GM23338 (cell line): ENCODE data around the gene WDR47. TPM values are rescaled to one million over a fixed set of nuclear protein-coding genes. Genes with fewer than 3 reads are reported as not detected.

Experiments
- ATAC-seq: fragments of 200-7000 bp; cut with Tn5 transposase; 3 replicates; pipeline ENCODE4 v1.9.1; 2020
- DNase-seq: peaks from one replicate; pipeline ENCODE4 v3.0.0-alpha.2; 2015; ENCODE audit warnings: low spot score
- H2AFZ ChIP-seq: fragments of 200-600 bp; sonication (generic); 2 replicates; pipeline ENCODE4 v1.8.0; 2016; ENCODE audit warnings: antibody characterized with exemption, mild to moderate bottlenecking, moderate library complexity
- H3F3A ChIP-seq: fragments of 200-600 bp; sonication (generic); replicated peaks from 2 replicates; pipeline ENCODE4 v1.8.0; 2017; ENCODE audit warnings: antibody characterized with exemption, mixed run types, low read depth
- H3K27ac ChIP-seq: fragments of 200-600 bp; sonication (generic); 2 replicates; pipeline ENCODE4 v1.6.1; 2016; ENCODE audit warnings: low read depth
- H3K27me3 ChIP-seq: fragments of 200-600 bp; sonication (generic); 2 replicates; pipeline ENCODE4 v1.8.0; 2016; ENCODE audit warnings: mild to moderate bottlenecking, mixed run types, moderate library complexity; ENCODE audit not compliant: insufficient read depth
- H3K36me3 ChIP-seq: fragments of 200-600 bp; sonication (generic); 2 replicates; pipeline ENCODE4 v1.8.0; 2016; ENCODE audit warnings: mild to moderate bottlenecking; ENCODE audit not compliant: insufficient read depth
- H3K4me1 ChIP-seq: fragments of 200-600 bp; sonication (generic); 2 replicates; pipeline ENCODE4 v1.8.0; 2016; ENCODE audit warnings: mild to moderate bottlenecking, moderate library complexity; ENCODE audit not compliant: insufficient read depth
- H3K4me2 ChIP-seq: fragments of 200-600 bp; sonication (generic); 2 replicates; pipeline ENCODE4 v1.7.1; 2017; ENCODE audit warnings: mixed run types
- H3K4me3 ChIP-seq: fragments of 200-600 bp; sonication (generic); 2 replicates; pipeline ENCODE4 v1.6.1; 2016; ENCODE audit warnings: mixed run types
- H3K79me2 ChIP-seq: fragments of 200-600 bp; sonication (generic); replicated peaks from 2 replicates; pipeline ENCODE4 v1.8.0; 2017; ENCODE audit warnings: mild to moderate bottlenecking; ENCODE audit not compliant: insufficient read depth
- H3K9me2 ChIP-seq: fragments of 200-600 bp; sonication (generic); 2 replicates; pipeline ENCODE4 v1.8.0; 2017; ENCODE audit not compliant: insufficient read depth
- H4K20me1 ChIP-seq: fragments of 200-600 bp; sonication (generic); replicated peaks from 2 replicates; pipeline ENCODE4 v1.8.0; 2017; ENCODE audit warnings: mild to moderate bottlenecking; ENCODE audit not compliant: insufficient read depth
- H3K27ac Mint-ChIP-seq: 2 replicates; pipeline ENCODE4 v1.8.0; 2020; ENCODE audit warnings: inconsistent platforms, mild to moderate bottlenecking, moderate library complexity, mixed read lengths
- H3K27me3 Mint-ChIP-seq: 3 replicates; pipeline ENCODE4 v1.8.0; 2022; ENCODE audit warnings: low read depth, mild to moderate bottlenecking, moderate library complexity, mixed read lengths, inconsistent platforms; ENCODE audit not compliant: insufficient read depth, poor library complexity
- H3K36me3 Mint-ChIP-seq: 3 replicates; pipeline ENCODE4 v1.8.0; 2021; ENCODE audit warnings: low read depth, mild to moderate bottlenecking, inconsistent platforms, moderate library complexity, mixed read lengths
- H3K4me1 Mint-ChIP-seq: 3 replicates; pipeline ENCODE4 v1.8.0; 2020; ENCODE audit warnings: mild to moderate bottlenecking, inconsistent platforms, mixed read lengths
- H3K4me3 Mint-ChIP-seq: 3 replicates; pipeline ENCODE4 v1.8.0; 2021; ENCODE audit warnings: moderate library complexity, mild to moderate bottlenecking, inconsistent platforms, mixed read lengths
- H3K9me3 Mint-ChIP-seq: 3 replicates; pipeline ENCODE4 v1.8.0; 2020; ENCODE audit warnings: moderate library complexity, mild to moderate bottlenecking, inconsistent platforms, mixed read lengths
- CREB1 ChIP-seq: fragments of 250-450 bp; sonication (Bioruptor Pico); IDR thresholded peaks from 2 replicates; pipeline ENCODE4 v1.5.0; 2020; ENCODE audit warnings: low read depth, mild to moderate bottlenecking, moderate library complexity
- EZH2phosphoT487 ChIP-seq: fragments of 200-600 bp; sonication (generic); IDR thresholded peaks from one replicate; pipeline ENCODE4 v1.8.1; 2018; ENCODE audit warnings: antibody characterized with exemption; ENCODE audit not compliant: unreplicated experiment
- JUNB ChIP-seq: IDR thresholded peaks from one replicate; pipeline ENCODE4 v1.6.1; 2016; ENCODE audit warnings: antibody characterized with exemption; ENCODE audit not compliant: unreplicated experiment
- NANOG ChIP-seq: IDR thresholded peaks from 2 replicates; pipeline ENCODE4 v1.6.1; 2016; ENCODE audit warnings: antibody characterized with exemption, borderline replicate concordance
- POLR2AphosphoS5 ChIP-seq: IDR thresholded peaks from 2 replicates; pipeline ENCODE4 v1.6.1; 2016; ENCODE audit warnings: antibody characterized with exemption, low read depth
- STAT1 ChIP-seq: IDR thresholded peaks from one replicate; pipeline ENCODE4 v1.6.1; 2016; ENCODE audit warnings: antibody characterized with exemption; ENCODE audit not compliant: unreplicated experiment
- ZNF114 ChIP-seq: fragments of 250-450 bp; sonication (Bioruptor Pico); IDR thresholded peaks from 2 replicates; pipeline ENCODE4 v1.5.0; 2020; ENCODE audit warnings: mild to moderate bottlenecking, moderate library complexity
- ZNF331 ChIP-seq: fragments of 250-450 bp; sonication (Bioruptor Pico); IDR thresholded peaks from 2 replicates; pipeline ENCODE4 v1.5.0; 2020; ENCODE audit warnings: low read depth, mild to moderate bottlenecking, moderate library complexity
- polyA plus RNA-seq: library from polyadenylated mRNA; unstranded; fragments of >200 nt; fragmentation: Nextera tagmentation; extraction: Ambion mirVana; gene quantifications from 2 replicates; pipeline ENCODE4 v1.2.1, GENCODE V29; 2016
- total RNA-seq: library from RNA; depleted of rRNA; stranded (reverse); fragments of >200 nt; shearing (Covaris generic); gene quantifications from 2 replicates; pipeline ENCODE4 v1.2.3, GENCODE V29; 2014
- TF ChIP-seq, protein P1 (sequence below): fragments of 250-450 bp; sonication (Bioruptor Pico); IDR thresholded peaks from 2 replicates; pipeline ENCODE4 v1.5.0; 2020; ENCODE audit warnings: mild to moderate bottlenecking, moderate library complexity
- TF ChIP-seq, protein P2 (sequence below): IDR thresholded peaks from one replicate; pipeline ENCODE4 v1.6.1; 2018; ENCODE audit warnings: antibody characterized with exemption; ENCODE audit not compliant: unreplicated experiment
- TF ChIP-seq, protein P3 (sequence below), 2 experiments: fragments of 200-600 bp in 1 of 2; sonication (generic) in 1 of 2; conservative IDR thresholded peaks; 2 replicates each; pipeline versions ENCODE4 v1.5.1 to v1.6.1; 2016 to 2017; ENCODE audit warnings: antibody characterized with exemption in 2 of 2, low read depth in 2 of 2, mild to moderate bottlenecking in 2 of 2, moderate library complexity in 1 of 2

Gene WDR47
- total and polyA plus RNA-seq, 2 experiments from 2014 or later: 3.9 to 5.2 TPM

DNA sequence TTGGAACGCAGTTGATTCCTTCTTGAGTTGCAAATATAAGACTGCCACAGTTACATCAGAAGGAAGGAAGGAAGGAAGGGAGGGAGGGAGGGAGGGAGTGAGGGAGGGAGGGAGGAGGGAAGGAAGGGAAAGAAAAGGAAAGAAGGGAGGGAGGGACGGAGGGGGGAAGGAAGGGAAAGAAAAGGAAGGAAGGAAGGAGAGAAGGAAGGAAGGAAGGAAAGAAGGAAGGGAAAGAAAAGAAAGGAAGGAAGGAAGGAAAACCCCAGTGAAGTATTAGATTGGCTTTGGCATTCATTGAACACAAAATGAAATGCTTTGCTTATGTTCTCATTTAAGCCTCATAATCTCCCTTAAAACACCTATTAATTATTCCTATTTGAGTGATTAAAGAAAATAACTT, 6.4 kb upstream of the WDR47 start:
- H3K36me3 ChIP-seq: no peaks in the 10 kb centered on the region
- peaks cover 4% of the 10 kb centered on the region for H3K27me3 Mint-ChIP-seq
- no peak overlapping the region for H3K27ac Mint-ChIP-seq
- ATAC-seq (no peak), DNase-seq (no peak)
- H3K27me3 ChIP-seq: no peaks in the 10 kb centered on the region
- TF ChIP-seq NANOG (no peak), CREB1 (CRISPR knock-in tag) (no peak), EZH2phosphoT487 (no peak), POLR2AphosphoS5 (no peak), ZNF114 (no peak), STAT1 (no peak), JUNB (no peak)
- no peaks in the 10 kb centered on the region for H3K4me1 Mint-ChIP-seq
- H3K36me3 Mint-ChIP-seq: no peaks in the 10 kb centered on the region
- no peaks in the 10 kb centered on the region for H3K4me1 ChIP-seq
- no peaks in the 10 kb centered on the region for H3K9me2 ChIP-seq
- no peaks in the 10 kb centered on the region for H3F3A ChIP-seq
- H3K27ac ChIP-seq: no peak overlapping the region
- no peak overlapping the region for H3K4me2 ChIP-seq
- peaks cover 5% of the 10 kb centered on the region; the same call in 1 of the 3 replicates for H3K9me3 Mint-ChIP-seq
- H3K4me3 Mint-ChIP-seq: no peak overlapping the region
- H4K20me1 ChIP-seq: no peaks in the 10 kb centered on the region
- no peaks in the 10 kb centered on the region for H3K79me2 ChIP-seq
- H3K4me3 ChIP-seq: no peak overlapping the region
- no peak overlapping the region for H2AFZ ChIP-seq

DNA sequence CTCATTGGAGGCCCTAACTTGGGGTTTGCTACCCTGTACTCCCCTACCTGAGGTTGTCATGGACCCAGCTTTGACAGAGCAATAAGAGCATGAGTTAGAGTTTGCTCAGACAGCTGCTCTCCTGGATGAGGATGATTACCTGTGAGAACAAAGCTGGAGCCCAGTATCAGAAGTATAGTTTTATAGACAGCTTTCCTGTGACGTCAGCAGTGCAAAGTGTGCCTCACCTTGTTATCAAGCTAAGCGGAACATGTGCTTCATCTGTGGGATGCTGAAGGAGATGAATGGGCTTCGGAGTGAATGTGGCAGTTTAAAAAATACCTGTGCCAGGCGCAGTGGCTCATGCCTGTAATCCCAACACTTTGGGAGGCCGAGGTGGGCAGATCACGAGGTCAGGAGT, 5.4 kb upstream of the WDR47 start:
- H3K79me2 ChIP-seq: no peaks in the 10 kb centered on the region
- Mint-ChIP-seq H3K27ac (no peak overlapping the region), H3K4me3 (no peak overlapping the region), H3K4me1 (peaks cover 3% of the 10 kb centered on the region; the same call in 2 of the 3 replicates), H3K9me3 (no peaks in the 10 kb centered on the region; the same call in 2 of the 3 replicates), H3K27me3 (peaks cover 4% of the 10 kb centered on the region), H3K36me3 (no peaks in the 10 kb centered on the region; the same call in 2 of the 3 replicates)
- H3K27ac ChIP-seq: no peak overlapping the region
- no peaks in the 10 kb centered on the region for H3F3A ChIP-seq
- no peaks in the 10 kb centered on the region for H3K4me1 ChIP-seq
- no peak for ATAC-seq
- H2AFZ ChIP-seq: no peak overlapping the region
- DNase-seq: no peak
- no peaks in the 10 kb centered on the region for H4K20me1 ChIP-seq
- H3K9me2 ChIP-seq: no peaks in the 10 kb centered on the region
- no peak overlapping the region for H3K4me2 ChIP-seq
- no peaks in the 10 kb centered on the region for H3K36me3 ChIP-seq
- H3K27me3 ChIP-seq: no peaks in the 10 kb centered on the region
- H3K4me3 ChIP-seq: no peak overlapping the region
- TF ChIP-seq EZH2phosphoT487 (no peak), ZNF114 (no peak), STAT1 (no peak), JUNB (no peak), NANOG (no peak), ZNF331 (CRISPR knock-in tag) (no peak)
- TF ChIP-seq, protein P1, sequence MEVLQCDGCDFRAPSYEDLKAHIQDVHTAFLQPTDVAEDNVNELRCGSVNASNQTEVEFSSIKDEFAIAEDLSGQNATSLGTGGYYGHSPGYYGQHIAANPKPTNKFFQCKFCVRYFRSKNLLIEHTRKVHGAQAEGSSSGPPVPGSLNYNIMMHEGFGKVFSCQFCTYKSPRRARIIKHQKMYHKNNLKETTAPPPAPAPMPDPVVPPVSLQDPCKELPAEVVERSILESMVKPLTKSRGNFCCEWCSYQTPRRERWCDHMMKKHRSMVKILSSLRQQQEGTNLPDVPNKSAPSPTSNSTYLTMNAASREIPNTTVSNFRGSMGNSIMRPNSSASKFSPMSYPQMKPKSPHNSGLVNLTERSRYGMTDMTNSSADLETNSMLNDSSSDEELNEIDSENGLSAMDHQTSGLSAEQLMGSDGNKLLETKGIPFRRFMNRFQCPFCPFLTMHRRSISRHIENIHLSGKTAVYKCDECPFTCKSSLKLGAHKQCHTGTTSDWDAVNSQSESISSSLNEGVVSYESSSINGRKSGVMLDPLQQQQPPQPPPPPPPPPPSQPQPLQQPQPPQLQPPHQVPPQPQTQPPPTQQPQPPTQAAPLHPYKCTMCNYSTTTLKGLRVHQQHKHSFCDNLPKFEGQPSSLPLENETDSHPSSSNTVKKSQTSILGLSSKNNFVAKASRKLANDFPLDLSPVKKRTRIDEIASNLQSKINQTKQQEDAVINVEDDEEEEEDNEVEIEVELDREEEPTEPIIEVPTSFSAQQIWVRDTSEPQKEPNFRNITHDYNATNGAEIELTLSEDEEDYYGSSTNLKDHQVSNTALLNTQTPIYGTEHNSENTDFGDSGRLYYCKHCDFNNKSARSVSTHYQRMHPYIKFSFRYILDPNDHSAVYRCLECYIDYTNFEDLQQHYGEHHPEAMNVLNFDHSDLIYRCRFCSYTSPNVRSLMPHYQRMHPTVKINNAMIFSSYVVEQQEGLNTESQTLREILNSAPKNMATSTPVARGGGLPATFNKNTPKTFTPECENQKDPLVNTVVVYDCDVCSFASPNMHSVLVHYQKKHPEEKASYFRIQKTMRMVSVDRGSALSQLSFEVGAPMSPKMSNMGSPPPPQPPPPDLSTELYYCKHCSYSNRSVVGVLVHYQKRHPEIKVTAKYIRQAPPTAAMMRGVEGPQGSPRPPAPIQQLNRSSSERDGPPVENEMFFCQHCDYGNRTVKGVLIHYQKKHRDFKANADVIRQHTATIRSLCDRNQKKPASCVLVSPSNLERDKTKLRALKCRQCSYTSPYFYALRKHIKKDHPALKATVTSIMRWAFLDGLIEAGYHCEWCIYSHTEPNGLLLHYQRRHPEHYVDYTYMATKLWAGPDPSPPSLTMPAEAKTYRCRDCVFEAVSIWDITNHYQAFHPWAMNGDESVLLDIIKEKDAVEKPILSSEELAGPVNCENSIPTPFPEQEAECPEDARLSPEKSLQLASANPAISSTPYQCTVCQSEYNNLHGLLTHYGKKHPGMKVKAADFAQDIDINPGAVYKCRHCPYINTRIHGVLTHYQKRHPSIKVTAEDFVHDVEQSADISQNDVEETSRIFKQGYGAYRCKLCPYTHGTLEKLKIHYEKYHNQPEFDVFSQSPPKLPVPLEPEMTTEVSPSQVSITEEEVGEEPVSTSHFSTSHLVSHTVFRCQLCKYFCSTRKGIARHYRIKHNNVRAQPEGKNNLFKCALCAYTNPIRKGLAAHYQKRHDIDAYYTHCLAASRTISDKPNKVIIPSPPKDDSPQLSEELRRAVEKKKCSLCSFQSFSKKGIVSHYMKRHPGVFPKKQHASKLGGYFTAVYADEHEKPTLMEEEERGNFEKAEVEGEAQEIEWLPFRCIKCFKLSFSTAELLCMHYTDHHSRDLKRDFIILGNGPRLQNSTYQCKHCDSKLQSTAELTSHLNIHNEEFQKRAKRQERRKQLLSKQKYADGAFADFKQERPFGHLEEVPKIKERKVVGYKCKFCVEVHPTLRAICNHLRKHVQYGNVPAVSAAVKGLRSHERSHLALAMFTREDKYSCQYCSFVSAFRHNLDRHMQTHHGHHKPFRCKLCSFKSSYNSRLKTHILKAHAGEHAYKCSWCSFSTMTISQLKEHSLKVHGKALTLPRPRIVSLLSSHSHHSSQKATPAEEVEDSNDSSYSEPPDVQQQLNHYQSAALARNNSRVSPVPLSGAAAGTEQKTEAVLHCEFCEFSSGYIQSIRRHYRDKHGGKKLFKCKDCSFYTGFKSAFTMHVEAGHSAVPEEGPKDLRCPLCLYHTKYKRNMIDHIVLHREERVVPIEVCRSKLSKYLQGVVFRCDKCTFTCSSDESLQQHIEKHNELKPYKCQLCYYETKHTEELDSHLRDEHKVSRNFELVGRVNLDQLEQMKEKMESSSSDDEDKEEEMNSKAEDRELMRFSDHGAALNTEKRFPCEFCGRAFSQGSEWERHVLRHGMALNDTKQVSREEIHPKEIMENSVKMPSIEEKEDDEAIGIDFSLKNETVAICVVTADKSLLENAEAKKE (CRISPR knock-in tag): no peak
- TF ChIP-seq, protein P2, sequence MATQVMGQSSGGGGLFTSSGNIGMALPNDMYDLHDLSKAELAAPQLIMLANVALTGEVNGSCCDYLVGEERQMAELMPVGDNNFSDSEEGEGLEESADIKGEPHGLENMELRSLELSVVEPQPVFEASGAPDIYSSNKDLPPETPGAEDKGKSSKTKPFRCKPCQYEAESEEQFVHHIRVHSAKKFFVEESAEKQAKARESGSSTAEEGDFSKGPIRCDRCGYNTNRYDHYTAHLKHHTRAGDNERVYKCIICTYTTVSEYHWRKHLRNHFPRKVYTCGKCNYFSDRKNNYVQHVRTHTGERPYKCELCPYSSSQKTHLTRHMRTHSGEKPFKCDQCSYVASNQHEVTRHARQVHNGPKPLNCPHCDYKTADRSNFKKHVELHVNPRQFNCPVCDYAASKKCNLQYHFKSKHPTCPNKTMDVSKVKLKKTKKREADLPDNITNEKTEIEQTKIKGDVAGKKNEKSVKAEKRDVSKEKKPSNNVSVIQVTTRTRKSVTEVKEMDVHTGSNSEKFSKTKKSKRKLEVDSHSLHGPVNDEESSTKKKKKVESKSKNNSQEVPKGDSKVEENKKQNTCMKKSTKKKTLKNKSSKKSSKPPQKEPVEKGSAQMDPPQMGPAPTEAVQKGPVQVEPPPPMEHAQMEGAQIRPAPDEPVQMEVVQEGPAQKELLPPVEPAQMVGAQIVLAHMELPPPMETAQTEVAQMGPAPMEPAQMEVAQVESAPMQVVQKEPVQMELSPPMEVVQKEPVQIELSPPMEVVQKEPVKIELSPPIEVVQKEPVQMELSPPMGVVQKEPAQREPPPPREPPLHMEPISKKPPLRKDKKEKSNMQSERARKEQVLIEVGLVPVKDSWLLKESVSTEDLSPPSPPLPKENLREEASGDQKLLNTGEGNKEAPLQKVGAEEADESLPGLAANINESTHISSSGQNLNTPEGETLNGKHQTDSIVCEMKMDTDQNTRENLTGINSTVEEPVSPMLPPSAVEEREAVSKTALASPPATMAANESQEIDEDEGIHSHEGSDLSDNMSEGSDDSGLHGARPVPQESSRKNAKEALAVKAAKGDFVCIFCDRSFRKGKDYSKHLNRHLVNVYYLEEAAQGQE: no peak
- TF ChIP-seq, protein P3, sequence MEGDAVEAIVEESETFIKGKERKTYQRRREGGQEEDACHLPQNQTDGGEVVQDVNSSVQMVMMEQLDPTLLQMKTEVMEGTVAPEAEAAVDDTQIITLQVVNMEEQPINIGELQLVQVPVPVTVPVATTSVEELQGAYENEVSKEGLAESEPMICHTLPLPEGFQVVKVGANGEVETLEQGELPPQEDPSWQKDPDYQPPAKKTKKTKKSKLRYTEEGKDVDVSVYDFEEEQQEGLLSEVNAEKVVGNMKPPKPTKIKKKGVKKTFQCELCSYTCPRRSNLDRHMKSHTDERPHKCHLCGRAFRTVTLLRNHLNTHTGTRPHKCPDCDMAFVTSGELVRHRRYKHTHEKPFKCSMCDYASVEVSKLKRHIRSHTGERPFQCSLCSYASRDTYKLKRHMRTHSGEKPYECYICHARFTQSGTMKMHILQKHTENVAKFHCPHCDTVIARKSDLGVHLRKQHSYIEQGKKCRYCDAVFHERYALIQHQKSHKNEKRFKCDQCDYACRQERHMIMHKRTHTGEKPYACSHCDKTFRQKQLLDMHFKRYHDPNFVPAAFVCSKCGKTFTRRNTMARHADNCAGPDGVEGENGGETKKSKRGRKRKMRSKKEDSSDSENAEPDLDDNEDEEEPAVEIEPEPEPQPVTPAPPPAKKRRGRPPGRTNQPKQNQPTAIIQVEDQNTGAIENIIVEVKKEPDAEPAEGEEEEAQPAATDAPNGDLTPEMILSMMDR (conservative IDR thresholded peaks at IDR 0.05; ENCODE audit: low read depth in 2 of 2): no peak
